Measurements from ENCODE around the gene CORO1C. TPM values are rescaled to one million over a fixed set of nuclear protein-coding genes. Genes with fewer than 3 reads are reported as not detected.

CORO1C gene
- total and polyA plus RNA-seq, 9 of the 15 experiments (the other 6 are each of a cell fraction or from before 2014, with no cell fraction given) = 55.2 to 280 (median 150) TPM

DNA sequence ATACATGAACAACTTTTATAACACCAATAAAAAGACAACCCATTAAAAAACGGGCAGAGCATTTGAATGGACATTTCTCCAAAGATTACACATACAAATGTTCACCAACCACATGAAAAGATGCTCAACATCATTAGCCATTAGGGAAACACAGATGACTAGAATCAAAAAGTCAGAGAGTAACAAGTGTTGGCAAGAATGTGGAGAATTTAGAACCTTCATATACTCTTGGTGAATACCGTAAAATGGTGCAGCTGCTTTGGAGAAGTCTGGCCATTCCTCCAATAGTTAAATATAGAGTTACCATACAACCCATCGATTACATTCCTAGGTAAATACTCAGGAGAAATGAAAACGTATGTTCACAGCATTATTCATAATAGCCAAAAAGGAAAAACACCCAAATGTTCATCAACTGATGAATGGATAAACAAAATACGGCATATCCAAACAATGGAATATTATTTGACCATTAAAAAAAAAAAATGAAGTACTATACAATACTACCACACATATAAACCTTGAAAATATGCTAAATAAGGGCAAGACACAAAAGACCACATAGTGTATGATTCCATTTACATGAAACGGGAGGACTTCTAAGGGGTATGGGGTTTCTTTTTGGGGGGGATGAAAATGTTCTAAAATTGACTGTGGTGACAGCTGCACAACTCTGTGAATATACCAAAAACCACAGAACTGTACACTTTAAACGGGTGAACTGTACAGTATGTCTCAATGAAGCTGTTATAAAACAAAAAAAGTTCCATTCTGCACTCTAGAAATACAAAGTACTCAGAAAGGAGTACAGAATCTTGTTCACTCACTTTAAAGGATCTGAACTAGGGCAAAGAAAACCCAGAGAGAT lies 3.2 kb downstream of the CORO1C start:
- BruUV-seq (replicated peaks) = no TSS peak
- ChIA-PET POLR2A (interaction anchor here (0.8 to 1.6 kb wide), 5 partner anchors 8 to 26 kb away, joined by 3 to 6 read pairs (median 3); no protein-coding TSS in a partner anchor), CTCF (ENCODE audit: low intra/inter-chr PET ratio) (no interaction called here)
- Histone ChIP-seq H3K79me2 (ENCODE audit: control insufficient read depth, insufficient read depth, low read length) (peaks cover 83% of the 10 kb centered on the region), H3K9me3 (replicated peaks; ENCODE audit: control insufficient read depth, insufficient read depth, low read depth, low read length) (no peaks in the 10 kb centered on the region), H3K27me3 (ENCODE audit: control insufficient read depth in 2 of 2, insufficient read depth in 2 of 2, low read length in 2 of 2) (no peaks in the 10 kb centered on the region), H3K4me2 (ENCODE audit: insufficient read depth, low read length) (peak overlapping the region; percentile 93), H3K27ac (ENCODE audit: extremely low read depth, low read depth, low read length) (peak overlapping the region; percentile 31; the same call in 2 of the 3 replicates), H2AFZ (ENCODE audit: low read depth, low read length) (no peak overlapping the region), H3K4me1 (replicated peaks in 1 of 2; ENCODE audit: control insufficient read depth in 2 of 2, insufficient read depth in 2 of 2, low read length in 2 of 2) (peaks cover 21 to 51% of the 10 kb centered on the region in 2 experiments), H3K9me1 (ENCODE audit: control insufficient read depth, insufficient read depth, low read length) (no peaks in the 10 kb centered on the region), H3K4me3 (peak overlapping the region; percentile 89; the same call in 1 of the 2 replicates), H4K20me1 (replicated peaks; ENCODE audit: control insufficient read depth, insufficient read depth, low read length) (peaks cover 40% of the 10 kb centered on the region), H3K36me3 (ENCODE audit: control insufficient read depth, insufficient read depth, low read length) (peaks cover 32% of the 10 kb centered on the region), H3K9ac (ENCODE audit: insufficient read depth in 1 of 2, low read depth in 2 of 2, low read length in 2 of 2) (peak overlapping the region in 1 of 2 experiments; percentile 89; a peak in 2 of 4 replicates)
- no peak for DNase-seq (ENCODE audit: extremely low read depth in 1 of 4, low spot score in 3 of 4)
- intact Hi-C loops (cut with micrococcal nuclease) = loop anchor here (2.0 kb wide), 2 partner anchors 27 to 37 kb away; no protein-coding TSS in a partner anchor
- WGBS (ENCODE audit: insufficient coverage, low coverage, missing lambda C conversion rate) = 27% methylated on average over 7 of the region's 7 CpGs
- ATAC-seq = no peak
- FAIRE-seq = no peak
- TF ChIP-seq SUPT5H (IDR thresholded peaks at IDR 0.05) (peak; percentile 14; the same call in 1 of the 2 replicates), SP2 (IDR thresholded peaks at IDR 0.05; ENCODE audit: extremely low read depth, low read depth, low read length, poor library complexity, severe bottlenecking) (no peak)
- TF ChIP-seq, protein P1, sequence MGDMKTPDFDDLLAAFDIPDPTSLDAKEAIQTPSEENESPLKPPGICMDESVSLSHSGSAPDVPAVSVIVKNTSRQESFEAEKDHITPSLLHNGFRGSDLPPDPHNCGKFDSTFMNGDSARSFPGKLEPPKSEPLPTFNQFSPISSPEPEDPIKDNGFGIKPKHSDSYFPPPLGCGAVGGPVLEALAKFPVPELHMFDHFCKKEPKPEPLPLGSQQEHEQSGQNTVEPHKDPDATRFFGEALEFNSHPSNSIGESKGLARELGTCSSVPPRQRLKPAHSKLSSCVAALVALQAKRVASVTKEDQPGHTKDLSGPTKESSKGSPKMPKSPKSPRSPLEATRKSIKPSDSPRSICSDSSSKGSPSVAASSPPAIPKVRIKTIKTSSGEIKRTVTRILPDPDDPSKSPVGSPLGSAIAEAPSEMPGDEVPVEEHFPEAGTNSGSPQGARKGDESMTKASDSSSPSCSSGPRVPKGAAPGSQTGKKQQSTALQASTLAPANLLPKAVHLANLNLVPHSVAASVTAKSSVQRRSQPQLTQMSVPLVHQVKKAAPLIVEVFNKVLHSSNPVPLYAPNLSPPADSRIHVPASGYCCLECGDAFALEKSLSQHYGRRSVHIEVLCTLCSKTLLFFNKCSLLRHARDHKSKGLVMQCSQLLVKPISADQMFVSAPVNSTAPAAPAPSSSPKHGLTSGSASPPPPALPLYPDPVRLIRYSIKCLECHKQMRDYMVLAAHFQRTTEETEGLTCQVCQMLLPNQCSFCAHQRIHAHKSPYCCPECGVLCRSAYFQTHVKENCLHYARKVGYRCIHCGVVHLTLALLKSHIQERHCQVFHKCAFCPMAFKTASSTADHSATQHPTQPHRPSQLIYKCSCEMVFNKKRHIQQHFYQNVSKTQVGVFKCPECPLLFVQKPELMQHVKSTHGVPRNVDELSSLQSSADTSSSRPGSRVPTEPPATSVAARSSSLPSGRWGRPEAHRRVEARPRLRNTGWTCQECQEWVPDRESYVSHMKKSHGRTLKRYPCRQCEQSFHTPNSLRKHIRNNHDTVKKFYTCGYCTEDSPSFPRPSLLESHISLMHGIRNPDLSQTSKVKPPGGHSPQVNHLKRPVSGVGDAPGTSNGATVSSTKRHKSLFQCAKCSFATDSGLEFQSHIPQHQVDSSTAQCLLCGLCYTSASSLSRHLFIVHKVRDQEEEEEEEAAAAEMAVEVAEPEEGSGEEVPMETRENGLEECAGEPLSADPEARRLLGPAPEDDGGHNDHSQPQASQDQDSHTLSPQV (IDR thresholded peaks at IDR 0.05) = 0 out of 2 replicates have a peak, but pooled peaks have one; percentile 11
- in situ Hi-C loops (cut with MboI) = no loop called here
